HEK293 (cell line): ENCODE data around the gene PRR14L.

Experiments used
- GFI1B ChIP-seq: fragments of 450-650 bp; formaldehyde crosslinking; IDR thresholded peaks from 2 replicates; pipeline ENCODE4 v1.5.1; 2016; ENCODE audit warnings: missing biosample characterization, missing genetic modification characterization
- GLIS1 ChIP-seq: fragments of 450-650 bp; formaldehyde crosslinking; IDR thresholded peaks from 2 replicates; pipeline ENCODE4 v1.5.1; 2016; ENCODE audit warnings: missing biosample characterization, missing genetic modification characterization
- PRDM1 ChIP-seq: fragments of 450-650 bp; formaldehyde crosslinking; IDR thresholded peaks from 2 replicates; pipeline ENCODE4; 2016; ENCODE audit warnings: missing biosample characterization, missing genetic modification characterization
- PRDM10 ChIP-seq: fragments of 450-650 bp; formaldehyde crosslinking; IDR thresholded peaks from 2 replicates; pipeline ENCODE4 v1.5.1; 2016; ENCODE audit warnings: missing biosample characterization, missing genetic modification characterization
- SALL2 ChIP-seq: fragments of 450-650 bp; formaldehyde crosslinking; IDR thresholded peaks from 2 replicates; pipeline ENCODE4 v1.5.0; 2017; ENCODE audit warnings: missing biosample characterization, mild to moderate bottlenecking, missing genetic modification characterization, borderline replicate concordance
- ZBTB21 ChIP-seq: fragments of 450-650 bp; formaldehyde crosslinking; IDR thresholded peaks from 2 replicates; pipeline ENCODE4 v1.5.1; 2017; ENCODE audit warnings: missing biosample characterization, missing genetic modification characterization
- ZBTB6 ChIP-seq: fragments of 450-650 bp; formaldehyde crosslinking; IDR thresholded peaks from 2 replicates; pipeline ENCODE4 v1.5.1; 2017; ENCODE audit warnings: missing biosample characterization, missing genetic modification characterization
- ZEB2 ChIP-seq: fragments of 450-650 bp; formaldehyde crosslinking; IDR thresholded peaks from 2 replicates; pipeline ENCODE4 v1.5.1; 2016; ENCODE audit warnings: missing biosample characterization, missing genetic modification characterization
- ZFP69B ChIP-seq: fragments of 450-650 bp; formaldehyde crosslinking; IDR thresholded peaks from 2 replicates; pipeline ENCODE4 v1.5.1; 2016; ENCODE audit warnings: missing biosample characterization, missing genetic modification characterization
- ZNF138 ChIP-seq: fragments of 450-650 bp; formaldehyde crosslinking; IDR thresholded peaks from 2 replicates; pipeline ENCODE4 v1.5.1; 2016; ENCODE audit warnings: missing biosample characterization, missing genetic modification characterization, borderline replicate concordance
- ZNF169 ChIP-seq: fragments of 450-650 bp; formaldehyde crosslinking; IDR thresholded peaks from 2 replicates; pipeline ENCODE4 v1.5.1; 2016; ENCODE audit warnings: missing biosample characterization, missing genetic modification characterization
- ZNF223 ChIP-seq: fragments of 450-650 bp; formaldehyde crosslinking; IDR thresholded peaks from 2 replicates; pipeline ENCODE4 v1.5.1; 2016; ENCODE audit warnings: missing biosample characterization, missing genetic modification characterization
- ZNF280D ChIP-seq: fragments of 450-650 bp; formaldehyde crosslinking; IDR thresholded peaks from 2 replicates; pipeline ENCODE4 v1.5.1; 2016; ENCODE audit warnings: missing biosample characterization, missing genetic modification characterization
- ZNF366 ChIP-seq: fragments of 450-650 bp; formaldehyde crosslinking; conservative IDR thresholded peaks from 2 replicates; pipeline ENCODE4 v1.5.1; 2016; ENCODE audit warnings: missing biosample characterization, missing genetic modification characterization
- ZNF394 ChIP-seq: fragments of 450-650 bp; formaldehyde crosslinking; IDR thresholded peaks from 2 replicates; pipeline ENCODE4 v1.5.1; 2016; ENCODE audit warnings: missing biosample characterization, missing genetic modification characterization, mild to moderate bottlenecking, moderate library complexity, borderline replicate concordance
- ZNF473 ChIP-seq: fragments of 450-650 bp; formaldehyde crosslinking; IDR thresholded peaks from 2 replicates; pipeline ENCODE4 v1.5.1; 2017; ENCODE audit warnings: missing biosample characterization, missing genetic modification characterization
- ZNF488 ChIP-seq: fragments of 450-650 bp; formaldehyde crosslinking; IDR thresholded peaks from 2 replicates; pipeline ENCODE4 v1.5.1; 2016; ENCODE audit warnings: missing biosample characterization, missing genetic modification characterization
- ZNF501 ChIP-seq: fragments of 450-650 bp; formaldehyde crosslinking; IDR thresholded peaks from 2 replicates; pipeline ENCODE4 v1.5.1; 2016; ENCODE audit warnings: missing biosample characterization, missing genetic modification characterization
- ZNF518A ChIP-seq: fragments of 450-650 bp; formaldehyde crosslinking; conservative IDR thresholded peaks from 2 replicates; pipeline ENCODE4 v1.5.1; 2016; ENCODE audit warnings: low read depth, missing biosample characterization, missing genetic modification characterization
- ZNF623 ChIP-seq: fragments of 450-650 bp; formaldehyde crosslinking; IDR thresholded peaks from 2 replicates; pipeline ENCODE4 v1.5.1; 2016; ENCODE audit warnings: missing biosample characterization, missing genetic modification characterization
- ZNF660 ChIP-seq: fragments of 450-650 bp; IDR thresholded peaks from 2 replicates; pipeline ENCODE4 v1.5.1; 2018; ENCODE audit warnings: missing biosample characterization, mild to moderate bottlenecking, missing genetic modification characterization
- ZNF664 ChIP-seq: fragments of 450-650 bp; formaldehyde crosslinking; IDR thresholded peaks from 2 replicates; pipeline ENCODE4 v1.5.1; 2016; ENCODE audit warnings: missing biosample characterization, missing genetic modification characterization
- ZNF785 ChIP-seq: fragments of 450-650 bp; formaldehyde crosslinking; IDR thresholded peaks from 2 replicates; pipeline ENCODE4 v1.5.1; 2016; ENCODE audit warnings: missing biosample characterization, missing genetic modification characterization
- ZNF830 ChIP-seq: fragments of 450-650 bp; IDR thresholded peaks from 2 replicates; pipeline ENCODE4 v1.5.0; 2018; ENCODE audit warnings: missing biosample characterization, missing genetic modification characterization, low read depth, mild to moderate bottlenecking, moderate library complexity
- ZNF837 ChIP-seq: fragments of 450-650 bp; formaldehyde crosslinking; IDR thresholded peaks from 2 replicates; pipeline ENCODE4 v1.5.1; 2016; ENCODE audit warnings: missing biosample characterization, missing genetic modification characterization
- ZNF843 ChIP-seq: fragments of 450-650 bp; formaldehyde crosslinking; IDR thresholded peaks from 2 replicates; pipeline ENCODE4 v1.5.1; 2016; ENCODE audit warnings: missing biosample characterization, missing genetic modification characterization

Gene PRR14L

GRCh38 chr22:31753634-31754501, 3.9 kb upstream of the PRR14L start, which contains the start of gene DEPDC5 (continued):
- TF ChIP-seq ZNF660: peak; percentile 79; the same call in 1 of the 2 replicates
- TF ChIP-seq ZNF473 (tag by site-specific recombination): no peak
- no peak for TF ChIP-seq ZNF366 (tag by site-specific recombination)
- TF ChIP-seq ZNF501 (tag by site-specific recombination): peak; percentile 8; the same call in 1 of the 2 replicates
- TF ChIP-seq ZNF138: no peak
- no peak for TF ChIP-seq SALL2 (tag by site-specific recombination)
- no peak for TF ChIP-seq ZNF837 (tag by site-specific recombination)
- TF ChIP-seq ZBTB6 (tag by site-specific recombination): peak; percentile 79; the same call in 1 of the 2 replicates
- no peak for TF ChIP-seq PRDM10 (tag by site-specific recombination)
- TF ChIP-seq ZEB2: peak; percentile 89
- no peak for TF ChIP-seq ZNF843
- TF ChIP-seq ZNF488 (tag by site-specific recombination): no peak
- TF ChIP-seq ZNF518A (tag by site-specific recombination): peak; percentile 69; the same call in 1 of the 2 replicates
- TF ChIP-seq ZNF830: no peak
- no peak for TF ChIP-seq ZNF623 (tag by site-specific recombination)
- TF ChIP-seq ZNF664 (tag by site-specific recombination): no peak
- peak; percentile 85; the same call in 1 of the 2 replicates for TF ChIP-seq ZNF280D
- TF ChIP-seq ZFP69B (tag by site-specific recombination): peak; percentile 41; the same call in 1 of the 2 replicates
- no peak for TF ChIP-seq ZNF394 (tag by site-specific recombination)
- no peak for TF ChIP-seq ZBTB21 (tag by site-specific recombination)
- TF ChIP-seq ZNF169 (tag by site-specific recombination): no peak
- peak; percentile 85 for TF ChIP-seq GLIS1
- no peak for TF ChIP-seq PRDM1 (tag by site-specific recombination)
- TF ChIP-seq ZNF785 (tag by site-specific recombination): peak; percentile 54; the same call in 1 of the 2 replicates
- peak; percentile 92 for TF ChIP-seq ZNF223 (tag by site-specific recombination)
- TF ChIP-seq GFI1B (tag by site-specific recombination): no peak
